LNCAP (cell line): ENCODE results near the gene OR2T6.

ENCODE experiments used
- TF ChIP-seq, protein P1 (sequence below): fragments of 450-650 bp; IDR thresholded peaks from 2 replicates; pipeline ENCODE4 v1.5.1; 2017; ENCODE audit warnings: mild to moderate bottlenecking

Gene OR2T6, protein sequence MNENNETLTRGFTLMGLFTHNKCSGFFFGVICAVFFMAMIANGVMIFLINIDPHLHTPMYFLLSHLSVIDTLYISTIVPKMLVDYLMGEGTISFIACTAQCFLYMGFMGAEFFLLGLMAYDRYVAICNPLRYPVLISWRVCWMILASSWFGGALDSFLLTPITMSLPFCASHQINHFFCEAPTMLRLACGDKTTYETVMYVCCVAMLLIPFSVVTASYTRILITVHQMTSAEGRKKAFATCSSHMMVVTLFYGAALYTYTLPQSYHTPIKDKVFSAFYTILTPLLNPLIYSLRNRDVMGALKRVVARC

DNA sequence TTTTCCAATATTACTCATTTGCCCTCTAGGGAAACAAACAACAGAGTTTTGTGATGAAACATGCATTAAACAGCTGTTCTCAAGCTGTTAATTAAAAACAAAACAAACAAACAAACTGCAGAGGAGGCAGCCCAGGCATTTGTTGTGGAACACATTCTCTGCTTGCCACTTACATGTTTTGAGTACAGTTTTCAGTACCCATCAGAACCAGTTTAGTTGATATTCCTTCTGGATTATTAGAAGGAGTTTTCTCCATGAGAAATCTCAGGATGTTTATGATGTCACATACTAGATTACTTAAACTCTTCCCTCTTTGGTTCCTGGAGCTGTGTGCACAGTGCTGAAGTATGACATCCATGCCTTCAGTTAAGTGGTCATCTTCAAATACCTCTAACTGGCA is at the start of gene OR2T6:
Gene OR2T6, plus strand, starts transcription at position 301 of the 400 bp plus-strand sequence. CDS start 11,863 bp downstream, outside the sequence.
- TF ChIP-seq, protein P1, sequence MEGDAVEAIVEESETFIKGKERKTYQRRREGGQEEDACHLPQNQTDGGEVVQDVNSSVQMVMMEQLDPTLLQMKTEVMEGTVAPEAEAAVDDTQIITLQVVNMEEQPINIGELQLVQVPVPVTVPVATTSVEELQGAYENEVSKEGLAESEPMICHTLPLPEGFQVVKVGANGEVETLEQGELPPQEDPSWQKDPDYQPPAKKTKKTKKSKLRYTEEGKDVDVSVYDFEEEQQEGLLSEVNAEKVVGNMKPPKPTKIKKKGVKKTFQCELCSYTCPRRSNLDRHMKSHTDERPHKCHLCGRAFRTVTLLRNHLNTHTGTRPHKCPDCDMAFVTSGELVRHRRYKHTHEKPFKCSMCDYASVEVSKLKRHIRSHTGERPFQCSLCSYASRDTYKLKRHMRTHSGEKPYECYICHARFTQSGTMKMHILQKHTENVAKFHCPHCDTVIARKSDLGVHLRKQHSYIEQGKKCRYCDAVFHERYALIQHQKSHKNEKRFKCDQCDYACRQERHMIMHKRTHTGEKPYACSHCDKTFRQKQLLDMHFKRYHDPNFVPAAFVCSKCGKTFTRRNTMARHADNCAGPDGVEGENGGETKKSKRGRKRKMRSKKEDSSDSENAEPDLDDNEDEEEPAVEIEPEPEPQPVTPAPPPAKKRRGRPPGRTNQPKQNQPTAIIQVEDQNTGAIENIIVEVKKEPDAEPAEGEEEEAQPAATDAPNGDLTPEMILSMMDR, result no peak

DNA sequence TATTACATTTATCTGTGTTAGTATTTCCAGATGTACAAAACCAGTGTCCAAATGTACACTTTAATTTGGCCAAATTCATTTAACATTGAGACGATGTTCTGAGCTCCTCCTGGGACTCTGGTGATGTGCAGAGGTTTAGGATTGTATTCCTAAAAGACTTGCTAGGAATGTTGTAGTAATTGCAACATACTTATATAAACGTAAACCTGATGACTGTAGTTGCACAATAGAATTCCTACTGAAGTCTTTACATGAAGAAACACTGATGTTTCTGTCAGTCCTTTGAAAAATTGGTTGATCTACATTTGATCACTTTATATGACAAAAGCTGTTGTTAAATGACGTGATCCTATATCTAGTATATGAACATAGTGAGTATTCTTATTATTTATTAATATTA is 32.1 kb upstream of the OR2T6 start:
- TF ChIP-seq, protein P1, result no peak

DNA sequence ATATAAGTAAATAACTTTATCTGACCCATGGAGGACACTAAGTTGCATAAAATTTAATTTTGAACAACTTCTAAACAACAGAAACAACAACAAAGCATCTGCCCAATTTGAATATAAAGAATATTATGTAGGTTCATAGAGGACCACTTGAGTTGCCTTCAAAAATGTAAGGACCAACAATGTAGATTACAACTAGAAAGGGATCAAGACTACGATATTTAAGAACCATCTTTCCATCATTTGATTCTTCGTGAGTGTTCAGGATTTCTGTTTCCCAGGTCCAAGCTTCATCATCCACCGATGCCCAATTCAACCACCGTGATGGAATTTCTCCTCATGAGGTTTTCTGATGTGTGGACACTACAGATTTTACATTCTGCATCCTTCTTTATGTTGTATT is 27.1 kb upstream of the OR2T6 start, which contains the start of gene OR14C36:
Gene OR14C36, plus strand, starts transcription at position 301 of the 400 bp plus-strand sequence. Its CDS starts 0 bp downstream, at position 301.
- TF ChIP-seq, protein P1, result no peak

DNA sequence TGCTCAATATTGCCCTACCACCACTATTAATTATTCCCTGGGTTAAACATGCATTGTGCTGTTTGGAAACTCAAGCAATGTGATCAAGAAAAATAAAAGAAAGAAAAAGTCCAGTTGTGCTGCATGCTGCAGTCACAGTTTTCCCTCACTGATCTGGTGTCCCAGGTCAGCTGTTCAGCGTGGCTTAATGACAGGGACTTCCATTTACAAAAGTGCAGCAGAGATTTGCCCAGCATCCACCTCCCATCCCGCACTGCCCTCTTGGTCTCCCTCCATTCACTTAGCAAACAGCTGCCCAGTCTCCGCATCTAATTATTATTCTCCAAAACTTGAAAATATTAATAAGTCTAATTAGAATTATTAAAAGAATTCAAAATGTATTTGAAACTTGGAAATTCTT is 16.1 kb upstream of the OR2T6 start:
- TF ChIP-seq, protein P1, result no peak

DNA sequence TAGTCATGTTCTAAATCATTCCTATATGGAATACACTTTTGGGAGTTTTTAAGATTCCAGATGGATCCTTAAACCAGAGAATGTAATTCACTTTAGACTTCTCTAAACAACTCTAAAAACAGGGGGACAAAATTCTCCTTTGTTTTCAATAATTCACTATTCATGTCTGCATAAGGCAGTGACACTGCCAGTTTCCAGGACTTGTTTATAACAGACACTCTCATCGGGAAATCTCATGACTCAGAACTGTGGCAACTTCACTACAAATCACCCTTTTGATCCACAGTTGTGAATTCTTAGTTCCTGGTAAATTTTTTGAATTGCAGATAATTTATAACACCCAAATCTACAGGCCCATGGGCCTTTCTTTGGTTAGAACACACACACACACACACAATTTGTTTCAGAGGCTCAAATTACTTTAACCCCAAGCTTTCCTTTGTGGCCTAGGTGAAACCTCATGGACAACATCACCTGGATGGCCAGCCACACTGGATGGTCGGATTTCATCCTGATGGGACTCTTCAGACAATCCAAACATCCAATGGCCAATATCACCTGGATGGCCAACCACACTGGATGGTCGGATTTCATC is 14.3 kb upstream of the OR2T6 start, which contains the start of gene OR2T4:
Gene OR2T4, plus strand, starts transcription at position 545 of the 595 bp plus-strand sequence. Its CDS starts 0 bp downstream, at position 545.
- TF ChIP-seq, protein P1, result no peak

DNA sequence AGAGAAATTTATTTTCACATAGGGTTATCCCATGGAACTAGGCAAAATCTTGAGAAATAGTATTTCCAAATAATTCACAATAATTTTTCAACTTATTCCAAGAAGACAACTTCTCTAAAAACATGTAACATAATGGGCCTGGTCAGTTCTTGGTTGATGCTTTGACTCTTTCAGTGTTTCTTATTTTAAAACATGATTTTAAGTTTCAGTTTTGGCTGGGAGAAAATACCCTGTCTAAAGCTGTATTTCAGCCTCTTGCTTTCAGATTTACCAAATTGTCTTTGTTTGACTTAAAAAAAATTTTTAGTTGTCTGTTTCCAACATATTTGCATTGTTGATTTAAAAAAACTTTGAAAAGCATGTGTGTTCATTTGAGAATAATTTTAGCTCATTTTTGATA is 8.9 kb upstream of the OR2T6 start:
- TF ChIP-seq, protein P1, result no peak

DNA sequence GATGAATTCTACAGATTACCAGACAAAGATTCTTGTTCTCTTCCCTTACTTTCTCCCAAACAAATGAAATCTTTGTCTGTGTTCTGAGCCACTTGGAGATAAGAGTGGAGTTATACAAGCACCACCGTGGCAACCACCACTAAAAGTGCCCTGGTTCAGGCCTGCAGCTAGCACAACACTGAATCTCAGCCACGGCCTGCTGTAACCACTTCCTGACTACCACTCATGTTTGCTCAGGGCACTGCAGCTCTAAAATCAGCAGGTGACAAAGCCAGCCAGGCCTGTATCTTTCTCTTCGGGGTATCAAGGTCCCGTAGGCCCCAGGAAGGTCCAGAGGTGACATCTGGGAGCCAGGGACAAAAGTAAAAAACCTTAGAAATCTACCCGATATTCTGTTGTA is 3.2 kb upstream of the OR2T6 start:
- TF ChIP-seq, protein P1, result no peak
